Measurements from ENCODE around the gene SPTBN5. TPM values are rescaled to one million over a fixed set of nuclear protein-coding genes. Genes with fewer than 3 reads are reported as not detected.

The SPTBN5 gene
- total RNA-seq, 1 experiment from 2014 or later = 0.96 TPM

DNA sequence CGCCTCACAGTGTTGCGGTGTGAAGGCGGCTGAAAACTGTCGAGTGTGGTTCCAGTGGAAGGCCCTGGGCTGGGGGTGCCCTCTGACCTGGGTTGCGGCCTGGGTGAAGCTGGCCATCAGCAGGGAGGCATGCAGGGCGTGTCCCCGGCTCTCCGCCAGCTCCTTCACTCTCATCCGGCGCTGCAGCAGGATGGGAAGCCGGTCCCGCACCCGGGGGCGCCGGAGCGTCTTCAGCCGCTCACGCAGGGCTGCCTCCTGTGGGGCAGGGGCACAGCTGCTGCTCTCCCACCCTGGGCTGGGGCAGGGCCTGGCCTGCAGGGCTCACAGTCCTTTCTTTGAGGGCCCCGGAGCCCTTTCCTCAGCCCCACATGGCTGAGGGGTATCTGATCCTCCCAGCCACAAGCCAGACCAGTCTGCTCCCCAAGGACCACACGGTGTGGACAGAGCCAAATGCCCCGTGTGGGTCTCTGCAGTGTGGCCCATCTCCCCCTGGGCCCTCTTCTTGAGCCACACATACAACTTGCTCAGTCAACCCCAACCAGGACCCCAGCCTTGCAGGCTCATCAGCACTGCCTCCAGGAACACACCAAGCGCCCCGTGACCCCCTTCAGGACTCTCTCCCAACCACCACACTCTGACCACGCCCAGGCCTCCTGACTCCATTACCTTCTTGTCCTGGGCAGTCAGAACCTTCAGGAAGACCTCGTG, 26.8 kb downstream of the SPTBN5 start:
- ChIA-PET RAD21 (ENCODE audit: low non-redundant PET in 1 of 2, low total read pairs in 2 of 2, uncharacterized antibody in 2 of 2, unreplicated experiment in 2 of 2) (no interaction called here), POLR2A (no interaction called here), CTCF (no interaction called here)
- no peak overlapping the region for H3K4me2 ChIP-seq (ENCODE audit: low read length)
- no peak overlapping the region for H3K9ac ChIP-seq (ENCODE audit: low read length)
- intact Hi-C loops (cut with micrococcal nuclease) = no loop called here
- H3K4me3 ChIP-seq (replicated peaks in 1 of 2; ENCODE audit: low read depth in 1 of 2, low read length in 2 of 2) = no peak overlapping the region
- no peak for TF ChIP-seq CEBPB (IDR thresholded peaks at IDR 0.05; ENCODE audit: low read depth)
- no peak for TF ChIP-seq JUND (IDR thresholded peaks at IDR 0.05)
- TF ChIP-seq POLR2AphosphoS5 (IDR thresholded peaks at IDR 0.05; ENCODE audit: low read depth, low read length) = no peak
- TF ChIP-seq ZNF274 (IDR thresholded peaks at IDR 0.05; ENCODE audit: low read depth, low read length) = no peak
- TF ChIP-seq SIN3A (IDR thresholded peaks at IDR 0.05; ENCODE audit: low read depth) = no peak
- no peak for TF ChIP-seq ELF1 (IDR thresholded peaks at IDR 0.05; ENCODE audit: borderline replicate concordance, low read depth)
- TF ChIP-seq, protein P1, sequence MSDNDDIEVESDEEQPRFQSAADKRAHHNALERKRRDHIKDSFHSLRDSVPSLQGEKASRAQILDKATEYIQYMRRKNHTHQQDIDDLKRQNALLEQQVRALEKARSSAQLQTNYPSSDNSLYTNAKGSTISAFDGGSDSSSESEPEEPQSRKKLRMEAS (IDR thresholded peaks at IDR 0.05) = no peak
- TF ChIP-seq SP1 (IDR thresholded peaks at IDR 0.05; ENCODE audit: low read depth) = no peak
- no peak for TF ChIP-seq EZH2phosphoT487 (IDR thresholded peaks at IDR 0.05; ENCODE audit: borderline replicate concordance)
- TF ChIP-seq, protein P2, sequence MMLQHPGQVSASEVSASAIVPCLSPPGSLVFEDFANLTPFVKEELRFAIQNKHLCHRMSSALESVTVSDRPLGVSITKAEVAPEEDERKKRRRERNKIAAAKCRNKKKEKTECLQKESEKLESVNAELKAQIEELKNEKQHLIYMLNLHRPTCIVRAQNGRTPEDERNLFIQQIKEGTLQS (IDR thresholded peaks at IDR 0.05) = no peak
- no peak for TF ChIP-seq EZH2 (IDR thresholded peaks at IDR 0.05)
- TF ChIP-seq, protein P3, sequence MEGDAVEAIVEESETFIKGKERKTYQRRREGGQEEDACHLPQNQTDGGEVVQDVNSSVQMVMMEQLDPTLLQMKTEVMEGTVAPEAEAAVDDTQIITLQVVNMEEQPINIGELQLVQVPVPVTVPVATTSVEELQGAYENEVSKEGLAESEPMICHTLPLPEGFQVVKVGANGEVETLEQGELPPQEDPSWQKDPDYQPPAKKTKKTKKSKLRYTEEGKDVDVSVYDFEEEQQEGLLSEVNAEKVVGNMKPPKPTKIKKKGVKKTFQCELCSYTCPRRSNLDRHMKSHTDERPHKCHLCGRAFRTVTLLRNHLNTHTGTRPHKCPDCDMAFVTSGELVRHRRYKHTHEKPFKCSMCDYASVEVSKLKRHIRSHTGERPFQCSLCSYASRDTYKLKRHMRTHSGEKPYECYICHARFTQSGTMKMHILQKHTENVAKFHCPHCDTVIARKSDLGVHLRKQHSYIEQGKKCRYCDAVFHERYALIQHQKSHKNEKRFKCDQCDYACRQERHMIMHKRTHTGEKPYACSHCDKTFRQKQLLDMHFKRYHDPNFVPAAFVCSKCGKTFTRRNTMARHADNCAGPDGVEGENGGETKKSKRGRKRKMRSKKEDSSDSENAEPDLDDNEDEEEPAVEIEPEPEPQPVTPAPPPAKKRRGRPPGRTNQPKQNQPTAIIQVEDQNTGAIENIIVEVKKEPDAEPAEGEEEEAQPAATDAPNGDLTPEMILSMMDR (IDR thresholded peaks at IDR 0.05 in 2 of 3, conservative IDR thresholded peaks at IDR 0.05 in 1 of 3; ENCODE audit: borderline replicate concordance in 1 of 3, insufficient read depth in 1 of 3, low read depth in 2 of 3, low read length in 2 of 3) = no peak
- TF ChIP-seq YY1 (IDR thresholded peaks at IDR 0.05; ENCODE audit: extremely low read depth, insufficient replicate concordance, low read depth, low read length) = no peak
- no peak for TF ChIP-seq POLR2A (IDR thresholded peaks at IDR 0.05; ENCODE audit: borderline replicate concordance, extremely low read depth, insufficient read depth, insufficient read length)
- TF ChIP-seq, protein P4, sequence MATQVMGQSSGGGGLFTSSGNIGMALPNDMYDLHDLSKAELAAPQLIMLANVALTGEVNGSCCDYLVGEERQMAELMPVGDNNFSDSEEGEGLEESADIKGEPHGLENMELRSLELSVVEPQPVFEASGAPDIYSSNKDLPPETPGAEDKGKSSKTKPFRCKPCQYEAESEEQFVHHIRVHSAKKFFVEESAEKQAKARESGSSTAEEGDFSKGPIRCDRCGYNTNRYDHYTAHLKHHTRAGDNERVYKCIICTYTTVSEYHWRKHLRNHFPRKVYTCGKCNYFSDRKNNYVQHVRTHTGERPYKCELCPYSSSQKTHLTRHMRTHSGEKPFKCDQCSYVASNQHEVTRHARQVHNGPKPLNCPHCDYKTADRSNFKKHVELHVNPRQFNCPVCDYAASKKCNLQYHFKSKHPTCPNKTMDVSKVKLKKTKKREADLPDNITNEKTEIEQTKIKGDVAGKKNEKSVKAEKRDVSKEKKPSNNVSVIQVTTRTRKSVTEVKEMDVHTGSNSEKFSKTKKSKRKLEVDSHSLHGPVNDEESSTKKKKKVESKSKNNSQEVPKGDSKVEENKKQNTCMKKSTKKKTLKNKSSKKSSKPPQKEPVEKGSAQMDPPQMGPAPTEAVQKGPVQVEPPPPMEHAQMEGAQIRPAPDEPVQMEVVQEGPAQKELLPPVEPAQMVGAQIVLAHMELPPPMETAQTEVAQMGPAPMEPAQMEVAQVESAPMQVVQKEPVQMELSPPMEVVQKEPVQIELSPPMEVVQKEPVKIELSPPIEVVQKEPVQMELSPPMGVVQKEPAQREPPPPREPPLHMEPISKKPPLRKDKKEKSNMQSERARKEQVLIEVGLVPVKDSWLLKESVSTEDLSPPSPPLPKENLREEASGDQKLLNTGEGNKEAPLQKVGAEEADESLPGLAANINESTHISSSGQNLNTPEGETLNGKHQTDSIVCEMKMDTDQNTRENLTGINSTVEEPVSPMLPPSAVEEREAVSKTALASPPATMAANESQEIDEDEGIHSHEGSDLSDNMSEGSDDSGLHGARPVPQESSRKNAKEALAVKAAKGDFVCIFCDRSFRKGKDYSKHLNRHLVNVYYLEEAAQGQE (IDR thresholded peaks at IDR 0.05; ENCODE audit: low read depth) = no peak
- TF ChIP-seq SRF (IDR thresholded peaks at IDR 0.05; ENCODE audit: low read depth) = no peak
- no peak for TF ChIP-seq EGR1 (IDR thresholded peaks at IDR 0.05; ENCODE audit: low read depth)
- TF ChIP-seq RAD21 (IDR thresholded peaks at IDR 0.05; ENCODE audit: low read depth) = no peak
- no peak for TF ChIP-seq ZFX (IDR thresholded peaks at IDR 0.05)
- H3K27me3 ChIP-seq (ENCODE audit: insufficient read depth, low read length) = no peaks in the 10 kb centered on the region
- H4K20me1 ChIP-seq (ENCODE audit: insufficient read depth) = no peaks in the 10 kb centered on the region
- no peaks in the 10 kb centered on the region for H3K36me3 ChIP-seq (ENCODE audit: control insufficient read depth in 1 of 2, insufficient read depth in 2 of 2, low read length in 2 of 2)
- no peaks in the 10 kb centered on the region for H3K9me3 ChIP-seq (ENCODE audit: control insufficient read depth in 1 of 2, insufficient read depth in 1 of 2, low read depth in 1 of 2, low read length in 2 of 2)
- ATAC-seq (no peak), DNase-seq (ENCODE audit: low read depth, low spot score) (no peak)
- H3K9me2 ChIP-seq (ENCODE audit: insufficient read depth) = no peaks in the 10 kb centered on the region
- no peak overlapping the region for H3K27ac ChIP-seq (ENCODE audit: low read depth, low read length)
- H2AFZ ChIP-seq (ENCODE audit: low read depth, low read length, poor library complexity, severe bottlenecking) = no peak overlapping the region
- no TSS peak for BruUV-seq (replicated peaks)
- no peaks in the 10 kb centered on the region for H3K79me2 ChIP-seq (ENCODE audit: insufficient read depth, low read length)
- H3K4me1 ChIP-seq (ENCODE audit: control insufficient read depth in 1 of 2, insufficient read depth in 2 of 2, low read length in 2 of 2) = peaks cover 2 to 9% of the 10 kb centered on the region in 2 experiments; a peak in 3 of 4 replicates

Data from HCT116 (cell line).